Measurements from ENCODE around the gene CASP7.

DNA sequence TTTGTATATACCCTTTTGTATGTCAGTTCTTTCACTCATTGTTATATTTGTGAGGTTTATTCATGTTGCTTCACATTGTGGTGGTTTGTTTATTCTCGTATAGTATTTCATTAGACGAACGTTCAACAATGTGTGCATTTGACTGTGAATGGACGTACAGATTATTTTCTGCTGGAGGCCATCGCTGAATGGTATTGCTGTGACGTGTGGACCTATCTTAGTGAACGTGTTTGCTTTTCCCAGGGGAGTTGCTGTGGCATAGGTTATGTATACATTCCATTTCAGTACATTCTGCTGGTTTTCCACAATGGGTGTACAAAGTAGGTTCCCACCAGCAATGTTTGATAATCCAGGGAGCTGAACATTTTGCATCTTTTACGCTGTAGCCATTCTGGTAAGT is 40.7 kb downstream of the CASP7 start:
- TF ChIP-seq, protein P1, sequence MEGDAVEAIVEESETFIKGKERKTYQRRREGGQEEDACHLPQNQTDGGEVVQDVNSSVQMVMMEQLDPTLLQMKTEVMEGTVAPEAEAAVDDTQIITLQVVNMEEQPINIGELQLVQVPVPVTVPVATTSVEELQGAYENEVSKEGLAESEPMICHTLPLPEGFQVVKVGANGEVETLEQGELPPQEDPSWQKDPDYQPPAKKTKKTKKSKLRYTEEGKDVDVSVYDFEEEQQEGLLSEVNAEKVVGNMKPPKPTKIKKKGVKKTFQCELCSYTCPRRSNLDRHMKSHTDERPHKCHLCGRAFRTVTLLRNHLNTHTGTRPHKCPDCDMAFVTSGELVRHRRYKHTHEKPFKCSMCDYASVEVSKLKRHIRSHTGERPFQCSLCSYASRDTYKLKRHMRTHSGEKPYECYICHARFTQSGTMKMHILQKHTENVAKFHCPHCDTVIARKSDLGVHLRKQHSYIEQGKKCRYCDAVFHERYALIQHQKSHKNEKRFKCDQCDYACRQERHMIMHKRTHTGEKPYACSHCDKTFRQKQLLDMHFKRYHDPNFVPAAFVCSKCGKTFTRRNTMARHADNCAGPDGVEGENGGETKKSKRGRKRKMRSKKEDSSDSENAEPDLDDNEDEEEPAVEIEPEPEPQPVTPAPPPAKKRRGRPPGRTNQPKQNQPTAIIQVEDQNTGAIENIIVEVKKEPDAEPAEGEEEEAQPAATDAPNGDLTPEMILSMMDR (IDR thresholded peaks at IDR 0.05): no peak
- TF ChIP-seq EP300 (IDR thresholded peaks at IDR 0.05): no peak

Data from gastroesophageal sphincter (tissue), 3 donors.